WTC11 (cell line): Measurements from ENCODE around the gene PSG4.
"Not testable (repeated sequence)": the region's sequence is repeated elsewhere in the genome, so short reads cannot be mapped to it uniquely, and the experiment has no call there.

Experiments used
- CREB1 ChIP-seq: sonication (generic); formaldehyde crosslinking; IDR thresholded peaks from 2 replicates; pipeline ENCODE4 v1.8.0; 2023; ENCODE audit warnings: mild to moderate bottlenecking, missing genetic modification reagents
- CTCF ChIP-seq: fragments of 200-600 bp; IDR thresholded peaks from 2 replicates; pipeline ENCODE4 v1.8.0; 2022; ENCODE audit warnings: antibody characterized with exemption
- FOXJ3 ChIP-seq: sonication (generic); formaldehyde crosslinking; IDR thresholded peaks from 2 replicates; pipeline ENCODE4 v1.9.0; 2021; ENCODE audit warnings: missing genetic modification reagents, mild to moderate bottlenecking, borderline replicate concordance
- MAX ChIP-seq: sonication (generic); formaldehyde crosslinking; IDR thresholded peaks from 2 replicates; pipeline ENCODE4 v1.8.0; 2022; ENCODE audit warnings: mild to moderate bottlenecking, missing genetic modification reagents
- PREB ChIP-seq: sonication (generic); formaldehyde crosslinking; IDR thresholded peaks from 2 replicates; pipeline ENCODE4 v1.8.1; 2022; ENCODE audit warnings: mild to moderate bottlenecking, missing genetic modification reagents, moderate library complexity, borderline replicate concordance
- RELA ChIP-seq: sonication (generic); formaldehyde crosslinking; IDR thresholded peaks from 2 replicates; pipeline ENCODE4 v1.8.1; 2022; ENCODE audit warnings: missing genetic modification reagents, mild to moderate bottlenecking, borderline replicate concordance
- SMAD4 ChIP-seq: sonication (generic); formaldehyde crosslinking; IDR thresholded peaks from 2 replicates; pipeline ENCODE4 v1.8.0; 2022; ENCODE audit warnings: mild to moderate bottlenecking, missing genetic modification reagents
- TEAD1 ChIP-seq: sonication (generic); formaldehyde crosslinking; IDR thresholded peaks from 2 replicates; pipeline ENCODE4 v1.8.0; 2022; ENCODE audit warnings: mild to moderate bottlenecking, missing genetic modification reagents
- TEAD4 ChIP-seq: sonication (generic); formaldehyde crosslinking; IDR thresholded peaks from 2 replicates; pipeline ENCODE4 v1.8.0; 2022; ENCODE audit warnings: mild to moderate bottlenecking, missing genetic modification reagents
- USF2 ChIP-seq: sonication (generic); formaldehyde crosslinking; IDR thresholded peaks from 2 replicates; pipeline ENCODE4 v1.8.1; 2023; ENCODE audit warnings: mild to moderate bottlenecking, missing genetic modification reagents, moderate library complexity
- ZBTB43 ChIP-seq: sonication (generic); formaldehyde crosslinking; IDR thresholded peaks from 2 replicates; pipeline ENCODE4 v1.8.1; 2023; ENCODE audit warnings: mild to moderate bottlenecking, missing genetic modification reagents
- ZNF317 ChIP-seq: sonication (generic); formaldehyde crosslinking; IDR thresholded peaks from 2 replicates; pipeline ENCODE4 v1.8.1; 2023; ENCODE audit warnings: low read depth, mild to moderate bottlenecking, moderate library complexity, missing genetic modification reagents, borderline replicate concordance
- ZNF671 ChIP-seq: fragments of 250-450 bp; sonication (Bioruptor Pico); IDR thresholded peaks from 2 replicates; pipeline ENCODE4 v1.8.0; 2021; ENCODE audit warnings: mild to moderate bottlenecking

- TF ChIP-seq CTCF; RELA (CRISPR knock-in tag); TEAD1 (CRISPR knock-in tag); TEAD4; CREB1 (CRISPR knock-in tag); ZNF317 (CRISPR knock-in tag); MAX (CRISPR knock-in tag); ZBTB43 (CRISPR knock-in tag); PREB (CRISPR knock-in tag); ZNF671 (CRISPR knock-in tag); FOXJ3 (CRISPR knock-in tag); USF2 (CRISPR knock-in tag); SMAD4 (CRISPR knock-in tag): not testable (repeated sequence)
Observed at GRCh38 chr19:43149788-43150187, 55.6 kb downstream of the PSG4 start.
